Uterus (tissue), 2 donors: ENCODE results near the gene SLC39A11.

Experiments used
- CTCF ChIP-seq, 4 experiments: fragments of 200-600 bp in 2 of 4; fragments of 450-650 bp in 2 of 4; sonication (generic) in 2 of 4; IDR thresholded peaks; one replicate each; pipeline ENCODE4 v1.5.1; 2016 to 2019; ENCODE audit warnings: antibody characterized with exemption in 4 of 4, mild to moderate bottlenecking in 2 of 4, moderate library complexity in 1 of 4
- POLR2A ChIP-seq, 2 donors: fragments of 450-650 bp; IDR thresholded peaks; one replicate each; pipeline ENCODE4 v1.6.1; 2016; ENCODE audit warnings: antibody characterized with exemption in 2 of 2, mild to moderate bottlenecking in 1 of 2, moderate library complexity in 1 of 2

GRCh38 chr17:72756256-72756655, 336.2 kb downstream of the SLC39A11 start:
- TF ChIP-seq POLR2A (IDR thresholded peaks at IDR 0.05), result no peak
- no peak for TF ChIP-seq CTCF (IDR thresholded peaks at IDR 0.05)
